HepG2 (cell line): ENCODE data around the gene ESR1. TPM values are rescaled to one million over a fixed set of nuclear protein-coding genes. Genes with fewer than 3 reads are reported as not detected.

Experiments used
- ATAC-seq: fragments of 200-7000 bp; cut with Tn5 transposase; 3 replicates; pipeline ENCODE4 v1.9.1; 2020; ENCODE audit warnings: mild to moderate bottlenecking, moderate library complexity
- BruUV-seq: library from RNA; stranded (reverse); fragments of 400-500 nt; replicated peaks from 2 replicates; lab custom pipeline; 2021; lab: Mats Ljungman, UMichigan
- CTCF ChIA-PET: fragments of 300-600 bp; formaldehyde crosslinking; extraction: SDS; loops from one replicate; lab custom pipeline; 2021; ENCODE audit warnings: low total read pairs, inconsistent platforms, low intra/inter-chr PET ratio; lab: Yijun Ruan, JAX
- POLR2A ChIA-PET: fragments of 350-600 bp; sonication (Branson Sonifier 250); formaldehyde crosslinking; loops from one replicate; lab custom pipeline; 2020; ENCODE audit warnings: antibody characterized with exemption, inconsistent platforms; lab: Yijun Ruan, JAX
- DNase-seq: peaks from one replicate; pipeline ENCODE4 v3.0.0-alpha.2; 2015; ENCODE audit warnings: low spot score
- FAIRE-seq: peaks from 3 replicates; lab custom pipeline; 2011; peaks lifted over from hg19 to GRCh38; lab: Jason Lieb, UNC
- H2AFZ ChIP-seq: one replicate; pipeline ENCODE4 v1.6.1; 2011; ENCODE audit warnings: low read length, inconsistent platforms
- H3K27ac ChIP-seq: fragments of 300-600 bp; 3 replicates; pipeline ENCODE4 v1.8.0; 2011; ENCODE audit warnings: mixed run types, mild to moderate bottlenecking, mixed read lengths, low read length, inconsistent platforms; ENCODE audit not compliant: insufficient read depth; ENCODE audit errors: extremely low read length
- H3K27me3 ChIP-seq, 2 experiments: fragments of 200-600 bp in 1 of 2; 2 replicates in 1 of 2; 3 replicates in 1 of 2; pipeline versions ENCODE4 v1.6.0 to v1.8.0; 2011; ENCODE audit warnings: low read length in 2 of 2, mild to moderate bottlenecking in 2 of 2, moderate library complexity in 2 of 2, inconsistent platforms in 1 of 2; ENCODE audit not compliant: insufficient read depth in 2 of 2, control insufficient read depth in 1 of 2
- H3K36me3 ChIP-seq, 2 experiments: fragments of 200-600 bp in 1 of 2; replicated peaks in 1 of 2; 2 replicates in 1 of 2; 3 replicates in 1 of 2; pipeline versions ENCODE4 v1.5.1 to v1.8.0; 2011; ENCODE audit warnings: low read length in 2 of 2, inconsistent platforms in 1 of 2; ENCODE audit not compliant: insufficient read depth in 2 of 2, control insufficient read depth in 1 of 2
- H3K4me1 ChIP-seq: 2 replicates; pipeline ENCODE4 v1.5.1; 2012; ENCODE audit warnings: low read length, inconsistent platforms; ENCODE audit not compliant: insufficient read depth
- H3K4me2 ChIP-seq: 2 replicates; pipeline ENCODE4 v1.6.0; 2011; ENCODE audit warnings: low read depth, low read length, inconsistent platforms
- H3K4me3 ChIP-seq, 3 experiments: fragments of 200-600 bp in 1 of 3; sonication (generic), shearing (Covaris generic) in 1 of 3; replicated peaks in 1 of 3; 2 replicates each; pipeline ENCODE4 v1.5.1; 2011 to 2016; ENCODE audit warnings: low read length in 3 of 3, inconsistent platforms in 2 of 3, low read depth in 2 of 3, mild to moderate bottlenecking in 2 of 3, control low read depth in 1 of 3, mixed read lengths in 1 of 3; ENCODE audit not compliant: insufficient read depth in 1 of 3
- H3K79me2 ChIP-seq: one replicate; pipeline ENCODE4 v1.6.1; 2011; ENCODE audit warnings: low read length, inconsistent platforms; ENCODE audit not compliant: insufficient read depth
- H3K9ac ChIP-seq: 2 replicates; pipeline ENCODE4 v1.6.0; 2011; ENCODE audit warnings: mild to moderate bottlenecking, low read depth, low read length, inconsistent platforms; ENCODE audit not compliant: insufficient read depth
- H3K9me3 ChIP-seq: 2 replicates; pipeline ENCODE4 v1.5.1; 2012; ENCODE audit warnings: mild to moderate bottlenecking, low read length
- H4K20me1 ChIP-seq: 2 replicates; pipeline ENCODE4 v1.6.0; 2011; ENCODE audit warnings: inconsistent platforms, mild to moderate bottlenecking, low read length, moderate library complexity; ENCODE audit not compliant: insufficient read depth
- ARNT2 ChIP-seq: sonication (generic); formaldehyde crosslinking; IDR thresholded peaks from 2 replicates; pipeline ENCODE4 v1.8.0; 2022; ENCODE audit warnings: mild to moderate bottlenecking, low read depth, missing genetic modification reagents, moderate library complexity
- ATF7 ChIP-seq, 2 experiments: fragments of 450-650 bp in 1 of 2; sonication (generic) in 1 of 2; formaldehyde crosslinking in 1 of 2; IDR thresholded peaks; 2 replicates each; pipeline versions ENCODE4 v1.4.0 to v1.6.1; 2016 to 2020; ENCODE audit warnings: antibody characterized with exemption in 1 of 2, mild to moderate bottlenecking in 1 of 2, missing genetic modification reagents in 1 of 2
- CBFB ChIP-seq: sonication (generic); formaldehyde crosslinking; IDR thresholded peaks from 2 replicates; pipeline ENCODE4 v1.4.0; 2020; ENCODE audit warnings: missing genetic modification reagents
- CC2D1A ChIP-seq: sonication (generic); formaldehyde crosslinking; IDR thresholded peaks from 2 replicates; pipeline ENCODE4 v1.8.1; 2023; ENCODE audit warnings: mild to moderate bottlenecking, missing genetic modification reagents
- FOXK2 ChIP-seq: fragments of 450-650 bp; IDR thresholded peaks from 2 replicates; pipeline ENCODE4 v1.6.1; 2016
- MED1 ChIP-seq: sonication (generic); formaldehyde crosslinking; IDR thresholded peaks from 2 replicates; pipeline ENCODE4 v1.4.0; 2020; ENCODE audit warnings: missing genetic modification reagents
- MEIS2 ChIP-seq: sonication (generic); formaldehyde crosslinking; IDR thresholded peaks from 2 replicates; pipeline ENCODE4 v1.9.0; 2021; ENCODE audit warnings: mild to moderate bottlenecking, missing genetic modification reagents
- MXD4 ChIP-seq: IDR thresholded peaks from 2 replicates; pipeline ENCODE4 v1.6.1; 2016; ENCODE audit warnings: mild to moderate bottlenecking, missing biosample characterization, missing genetic modification reagents
- NFE2L1 ChIP-seq: sonication (generic); formaldehyde crosslinking; IDR thresholded peaks from 2 replicates; pipeline ENCODE4 v1.4.0; 2020; ENCODE audit warnings: missing genetic modification reagents, mild to moderate bottlenecking, borderline replicate concordance
- NFE2L2 ChIP-seq: fragments of 150-350 bp; IDR thresholded peaks from 2 replicates; pipeline ENCODE4 v1.6.1; 2014; ENCODE audit warnings: low read length
- RFX3 ChIP-seq: IDR thresholded peaks from 2 replicates; pipeline ENCODE4 v1.6.1; 2016; ENCODE audit warnings: missing biosample characterization, missing genetic modification reagents
- RNF2 ChIP-seq: fragments of 450-650 bp; conservative IDR thresholded peaks from 2 replicates; pipeline ENCODE4 v1.6.1; 2016; ENCODE audit warnings: low read depth
- SNAPC5 ChIP-seq: sonication (generic); formaldehyde crosslinking; IDR thresholded peaks from 2 replicates; pipeline ENCODE4 v1.8.1; 2023; ENCODE audit warnings: mild to moderate bottlenecking, missing genetic modification reagents, borderline replicate concordance
- SPEN ChIP-seq: sonication (generic); formaldehyde crosslinking; IDR thresholded peaks from 2 replicates; pipeline ENCODE4 v1.5.1; 2020; ENCODE audit warnings: low read depth, mild to moderate bottlenecking, missing genetic modification reagents
- THAP11 ChIP-seq: IDR thresholded peaks from 2 replicates; pipeline ENCODE4 v1.6.1; 2016; ENCODE audit warnings: missing biosample characterization, missing genetic modification reagents
- TIGD3 ChIP-seq: sonication (generic); formaldehyde crosslinking; IDR thresholded peaks from 2 replicates; pipeline ENCODE4 v1.5.1; 2020; ENCODE audit warnings: mild to moderate bottlenecking, missing genetic modification reagents, borderline replicate concordance
- ZFP1 ChIP-seq: IDR thresholded peaks from 2 replicates; pipeline ENCODE4 v1.6.1; 2016
- ZNF121 ChIP-seq: sonication (generic); formaldehyde crosslinking; IDR thresholded peaks from 2 replicates; pipeline ENCODE4 v1.5.0; 2020; ENCODE audit warnings: mild to moderate bottlenecking, missing genetic modification reagents
- ZNF329 ChIP-seq: sonication (generic); formaldehyde crosslinking; IDR thresholded peaks from 2 replicates; pipeline ENCODE4 v1.9.0; 2021; ENCODE audit warnings: low read depth, mild to moderate bottlenecking, missing genetic modification reagents
- ZNF841 ChIP-seq: sonication (generic); formaldehyde crosslinking; IDR thresholded peaks from 2 replicates; pipeline ENCODE4 v1.8.1; 2023; ENCODE audit warnings: missing genetic modification reagents, borderline replicate concordance
- WGBS: methylation state at CpG from one replicate; pipeline ENCODE4 v1.1.6; 2017; ENCODE audit warnings: low lambda C conversion rate; 5-methylcytosine and 5-hydroxymethylcytosine counted together
- in situ Hi-C: cut with HindIII; loops from 2 replicates; pipeline ENCODE4 v1.10.0; 2017; ENCODE audit warnings: low pct_unique_long_range_greater_than_20kb; ENCODE audit not compliant: extremely low pct_ligation_motif_present
- intact Hi-C: fragments of 100-400 bp; cut with micrococcal nuclease; formaldehyde crosslinking; loops from one replicate; pipeline ENCODE4 v1.10.0; 2022; ENCODE audit not compliant: unreplicated experiment
- polyA plus RNA-seq, 8 experiments: library from polyadenylated mRNA; depleted of rRNA in 3 of 8; stranded (reverse) in 7 of 8; unstranded in 1 of 8; fragments of >200 nt; fragmentation: Illumina TruSeq in 4 of 8; extraction: Trizol in 4 of 8; gene quantifications; 2 replicates each; pipeline versions ENCODE4 v1.2.1 to v1.2.3, GENCODE V29; 2011 to 2016; ENCODE audit warnings: low read depth in 4 of 8, missing spikeins in 1 of 8, mixed read lengths in 1 of 8; ENCODE audit not compliant: insufficient read depth in 1 of 8
- total RNA-seq, 5 experiments: library from RNA; depleted of rRNA; stranded (reverse); fragments of >200 nt; fragmentation: Illumina TruSeq; extraction: Trizol; gene quantifications; 2 replicates each; pipeline ENCODE4 v1.2.3, GENCODE V29; 2016; ENCODE audit warnings: low read depth in 1 of 5

ESR1 gene
- total and polyA plus RNA-seq, 2 of the 13 experiments (the other 11 are each of a cell fraction or from before 2014, with no cell fraction given) = not detected

GRCh38 chr6:152117156-152118133 lies 310.0 kb downstream of the ESR1 start:
- POLR2A ChIA-PET = no interaction called here

More at GRCh38 chr6:152117156-152118133, 310.0 kb downstream of the ESR1 start:
- WGBS = 50% methylated on average over 8 of the region's 9 CpGs
- Histone ChIP-seq H3K27ac (no peak overlapping the region), H3K9ac (no peak overlapping the region), H4K20me1 (no peaks in the 10 kb centered on the region), H3K4me1 (no peaks in the 10 kb centered on the region), H3K79me2 (no peaks in the 10 kb centered on the region), H3K36me3 (no peaks in the 10 kb centered on the region), H3K4me3 (no peak overlapping the region), H3K4me2 (no peak overlapping the region), H2AFZ (no peak overlapping the region), H3K9me3 (no peaks in the 10 kb centered on the region), H3K27me3 (peaks cover 2 to 7% of the 10 kb centered on the region in 2 experiments; a peak in 2 of 5 replicates)
- no TSS peak for BruUV-seq
- intact Hi-C loops (no loop called here), in situ Hi-C loops (no loop called here)
- no peak for TF ChIP-seq ZFP1 (CRISPR knock-in tag)
- no peak for TF ChIP-seq MEIS2
- TF ChIP-seq SNAPC5 (CRISPR knock-in tag) = no peak
- no peak for TF ChIP-seq ATF7 (IDR thresholded peaks at IDR 0.05)
- no peak for TF ChIP-seq ATF7 (CRISPR knock-in tag; IDR thresholded peaks at IDR 0.05)
- no peak for TF ChIP-seq ARNT2
- no peak for TF ChIP-seq FOXK2
- no peak for TF ChIP-seq ZNF841 (CRISPR knock-in tag)
- TF ChIP-seq CC2D1A = no peak
- TF ChIP-seq ZNF329 (CRISPR knock-in tag) = no peak
- TF ChIP-seq RFX3 = no peak
- TF ChIP-seq NFE2L2 = no peak
- TF ChIP-seq RNF2 = no peak
- no peak for TF ChIP-seq ZNF121 (CRISPR knock-in tag)
- no peak for TF ChIP-seq CBFB (CRISPR knock-in tag)
- TF ChIP-seq SPEN (CRISPR knock-in tag) = no peak
- no peak for TF ChIP-seq THAP11 (CRISPR knock-in tag)
- TF ChIP-seq MXD4 (CRISPR knock-in tag) = no peak
- TF ChIP-seq NFE2L1 = no peak
- TF ChIP-seq TIGD3 (CRISPR knock-in tag) = no peak
- TF ChIP-seq MED1 (CRISPR knock-in tag) = no peak
- DNase-seq (no peak), ATAC-seq (peak; percentile 36; the same call in 1 of the 3 replicates), FAIRE-seq (no peak)
- CTCF ChIA-PET = no interaction called here
